Measurements from ENCODE around the gene SHROOM4. TPM values are rescaled to one million over a fixed set of nuclear protein-coding genes. Genes with fewer than 3 reads are reported as not detected.

SHROOM4 gene
- total and polyA plus RNA-seq, 2 donors (not counting 1 experiment from before 2014, with no cell fraction given), result not detected

DNA sequence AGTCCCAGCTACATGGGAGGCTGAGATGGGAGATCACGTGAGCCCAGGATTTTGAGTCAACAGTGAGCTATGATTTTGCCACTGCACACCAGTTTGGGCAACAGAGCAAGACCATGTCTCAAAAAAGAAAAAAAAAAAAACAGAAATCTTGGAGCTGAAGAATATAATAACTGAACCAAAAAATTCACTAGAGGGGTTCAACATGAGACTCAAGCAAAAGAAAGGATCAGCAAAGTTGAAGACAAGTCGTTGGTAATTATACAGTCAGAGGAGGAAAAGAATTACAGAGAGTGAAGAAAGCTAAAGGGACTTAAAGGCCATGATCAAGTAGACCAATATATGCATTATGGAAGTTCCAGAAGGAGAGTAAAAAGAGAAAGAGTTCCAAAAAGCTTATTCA is 26.9 kb downstream of the SHROOM4 start:
- intact Hi-C loops (cut with micrococcal nuclease), result no loop called here
- Histone ChIP-seq H3K79me2 (ENCODE audit: control insufficient read depth, insufficient read depth, low read length) (no peaks in the 10 kb centered on the region), H4K20me1 (ENCODE audit: control insufficient read depth, insufficient read depth, low read length, poor library complexity, severe bottlenecking) (no peaks in the 10 kb centered on the region), H3K4me2 (replicated peaks; ENCODE audit: low read depth, low read length, poor library complexity, severe bottlenecking) (no peak overlapping the region), H3K4me1 (ENCODE audit: control insufficient read depth in 2 of 2, insufficient read depth in 2 of 2, low read length in 2 of 2) (no peaks in the 10 kb centered on the region), H3K9me3 (ENCODE audit: control extremely low read depth in 1 of 3, control insufficient read depth in 2 of 3, insufficient read depth in 1 of 3, low read length in 2 of 3) (peaks cover 0 to 4% (median 4%) of the 10 kb centered on the region in 3 donors), H3K36me3 (replicated peaks in 1 of 2; ENCODE audit: control extremely low read depth in 1 of 2, control insufficient read depth in 1 of 2, extremely low read depth in 1 of 2, insufficient read depth in 2 of 2, low read length in 1 of 2) (no peaks in the 10 kb centered on the region), H3K27ac (ENCODE audit: low read length in 2 of 2) (no peak overlapping the region), H3K27me3 (replicated peaks in 1 of 4; ENCODE audit: control extremely low read depth in 1 of 4, control insufficient read depth in 3 of 4, insufficient read depth in 4 of 4, low read length in 3 of 4) (no peaks in the 10 kb centered on the region), H3K9ac (ENCODE audit: low read length) (no peak overlapping the region), H3K4me3 (ENCODE audit: control extremely low read depth in 1 of 5, extremely low read depth in 1 of 5, insufficient read depth in 1 of 5, low read depth in 2 of 5, low read length in 4 of 5) (no peak overlapping the region), H2AFZ (ENCODE audit: insufficient read depth, low read depth, low read length, poor library complexity, severe bottlenecking) (no peak overlapping the region)
- ChIA-PET CTCF (no interaction called here), POLR2A (no interaction called here)
- ATAC-seq (ENCODE audit: low read depth) (no peak), DNase-seq (no peak)
- Mint-ChIP-seq H3K4me3 (no peak overlapping the region), H3K27ac (no peak overlapping the region), H3K9me3 (ENCODE audit: insufficient read depth) (peaks cover 2% of the 10 kb centered on the region), H3K4me1 (no peaks in the 10 kb centered on the region), H3K27me3 (peaks cover 5% of the 10 kb centered on the region)
- 80% methylated on average over 1 of the region's 2 CpGs for WGBS (ENCODE audit: insufficient coverage)
- no peak for TF ChIP-seq EZH2 (IDR thresholded peaks at IDR 0.05; ENCODE audit: borderline replicate concordance, insufficient read depth, low read depth, low read length, poor library complexity, severe bottlenecking)
- TF ChIP-seq, protein P1, sequence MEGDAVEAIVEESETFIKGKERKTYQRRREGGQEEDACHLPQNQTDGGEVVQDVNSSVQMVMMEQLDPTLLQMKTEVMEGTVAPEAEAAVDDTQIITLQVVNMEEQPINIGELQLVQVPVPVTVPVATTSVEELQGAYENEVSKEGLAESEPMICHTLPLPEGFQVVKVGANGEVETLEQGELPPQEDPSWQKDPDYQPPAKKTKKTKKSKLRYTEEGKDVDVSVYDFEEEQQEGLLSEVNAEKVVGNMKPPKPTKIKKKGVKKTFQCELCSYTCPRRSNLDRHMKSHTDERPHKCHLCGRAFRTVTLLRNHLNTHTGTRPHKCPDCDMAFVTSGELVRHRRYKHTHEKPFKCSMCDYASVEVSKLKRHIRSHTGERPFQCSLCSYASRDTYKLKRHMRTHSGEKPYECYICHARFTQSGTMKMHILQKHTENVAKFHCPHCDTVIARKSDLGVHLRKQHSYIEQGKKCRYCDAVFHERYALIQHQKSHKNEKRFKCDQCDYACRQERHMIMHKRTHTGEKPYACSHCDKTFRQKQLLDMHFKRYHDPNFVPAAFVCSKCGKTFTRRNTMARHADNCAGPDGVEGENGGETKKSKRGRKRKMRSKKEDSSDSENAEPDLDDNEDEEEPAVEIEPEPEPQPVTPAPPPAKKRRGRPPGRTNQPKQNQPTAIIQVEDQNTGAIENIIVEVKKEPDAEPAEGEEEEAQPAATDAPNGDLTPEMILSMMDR (IDR thresholded peaks at IDR 0.05), result no peak

DNA sequence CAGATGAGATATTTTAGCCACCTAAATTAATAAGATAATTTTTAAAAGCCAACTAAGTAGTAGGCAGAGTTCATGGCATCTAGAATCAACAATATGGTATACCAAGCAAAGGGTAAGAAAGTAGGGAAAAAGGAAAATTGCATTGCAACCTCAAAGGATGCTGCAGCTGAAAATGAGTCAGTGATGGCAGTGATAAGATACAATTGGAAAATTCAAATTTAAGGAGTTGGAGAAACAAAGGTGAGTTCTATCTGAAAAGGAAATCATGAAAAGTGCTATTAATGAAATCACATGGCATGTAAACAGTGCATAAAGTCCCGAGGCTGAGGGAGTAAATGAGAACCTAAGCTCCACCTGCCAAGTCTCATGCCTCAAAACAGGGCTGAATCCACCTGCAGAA is 33.9 kb downstream of the SHROOM4 start:
- no peak for ATAC-seq (ENCODE audit: low read depth)
- no peak for DNase-seq
- Mint-ChIP-seq H3K27ac (no peak overlapping the region), H3K4me3 (no peak overlapping the region), H3K9me3 (ENCODE audit: insufficient read depth) (no peaks in the 10 kb centered on the region), H3K27me3 (no peaks in the 10 kb centered on the region), H3K4me1 (no peaks in the 10 kb centered on the region)
- H3K36me3 ChIP-seq (replicated peaks in 1 of 2; ENCODE audit: control extremely low read depth in 1 of 2, control insufficient read depth in 1 of 2, extremely low read depth in 1 of 2, insufficient read depth in 2 of 2, low read length in 1 of 2), result no peaks in the 10 kb centered on the region
- no peaks in the 10 kb centered on the region for H3K4me1 ChIP-seq (ENCODE audit: control insufficient read depth in 2 of 2, insufficient read depth in 2 of 2, low read length in 2 of 2)
- ChIA-PET POLR2A (no interaction called here), CTCF (no interaction called here)
- no peak overlapping the region for H3K4me3 ChIP-seq (ENCODE audit: control extremely low read depth in 1 of 5, extremely low read depth in 1 of 5, insufficient read depth in 1 of 5, low read depth in 2 of 5, low read length in 4 of 5)
- intact Hi-C loops (cut with micrococcal nuclease), result no loop called here
- 60% methylated on average over 1 of the region's 1 CpG for WGBS (ENCODE audit: insufficient coverage)
- no peaks in the 10 kb centered on the region for H3K79me2 ChIP-seq (ENCODE audit: control insufficient read depth, insufficient read depth, low read length)
- TF ChIP-seq EZH2 (IDR thresholded peaks at IDR 0.05; ENCODE audit: borderline replicate concordance, insufficient read depth, low read depth, low read length, poor library complexity, severe bottlenecking), result no peak
- TF ChIP-seq, protein P1 (IDR thresholded peaks at IDR 0.05), result no peak
- H2AFZ ChIP-seq (ENCODE audit: insufficient read depth, low read depth, low read length, poor library complexity, severe bottlenecking), result no peak overlapping the region
- no peak overlapping the region for H3K9ac ChIP-seq (ENCODE audit: low read length)
- no peaks in the 10 kb centered on the region for H3K9me3 ChIP-seq (ENCODE audit: control extremely low read depth in 1 of 3, control insufficient read depth in 2 of 3, insufficient read depth in 1 of 3, low read length in 2 of 3)
- no peak overlapping the region for H3K27ac ChIP-seq (ENCODE audit: low read length in 2 of 2)
- peaks cover 0 to 3% (median 0%) of the 10 kb centered on the region in 4 experiments for H3K27me3 ChIP-seq (replicated peaks in 1 of 4; ENCODE audit: control extremely low read depth in 1 of 4, control insufficient read depth in 3 of 4, insufficient read depth in 4 of 4, low read length in 3 of 4)
- no peak overlapping the region for H3K4me2 ChIP-seq (replicated peaks; ENCODE audit: low read depth, low read length, poor library complexity, severe bottlenecking)
- no peaks in the 10 kb centered on the region for H4K20me1 ChIP-seq (ENCODE audit: control insufficient read depth, insufficient read depth, low read length, poor library complexity, severe bottlenecking)
